MM.1S (cell line): Measurements from ENCODE around the gene ZNF512.
"Not testable (repeated sequence)": the region's sequence is repeated elsewhere in the genome, so short reads cannot be mapped to it uniquely, and the experiment has no call there.

Source experiments
- CTCF ChIP-seq: fragments of 300-600 bp; sonication (generic); IDR thresholded peaks from 2 replicates; pipeline ENCODE4 v1.5.1; 2016; ENCODE audit warnings: antibody characterized with exemption, low read length, mixed read lengths
- EZH2 ChIP-seq: fragments of 300-600 bp; sonication (generic); optimal IDR thresholded peaks from 2 replicates; pipeline ENCODE3; 2017; ENCODE audit warnings: low read depth, mild to moderate bottlenecking, antibody characterized with exemption, low read length, mixed read lengths
- EZH2phosphoT487 ChIP-seq: fragments of 300-600 bp; sonication (generic); IDR thresholded peaks from 2 replicates; pipeline ENCODE4 v1.6.1; 2018; ENCODE audit warnings: antibody characterized with exemption, low read length

GRCh38 chr2:27595412-27595811 is 12.6 kb downstream of the ZNF512 start:
- not testable (repeated sequence) for TF ChIP-seq EZH2, CTCF, EZH2phosphoT487
